Pons (tissue), 1 donor: ENCODE results near the gene GALNT2.

Source experiments
- DNase-seq: peaks from one replicate; pipeline ENCODE4 v3.0.0-alpha.2; 2016; ENCODE audit warnings: low spot score

GALNT2 gene

DNA sequence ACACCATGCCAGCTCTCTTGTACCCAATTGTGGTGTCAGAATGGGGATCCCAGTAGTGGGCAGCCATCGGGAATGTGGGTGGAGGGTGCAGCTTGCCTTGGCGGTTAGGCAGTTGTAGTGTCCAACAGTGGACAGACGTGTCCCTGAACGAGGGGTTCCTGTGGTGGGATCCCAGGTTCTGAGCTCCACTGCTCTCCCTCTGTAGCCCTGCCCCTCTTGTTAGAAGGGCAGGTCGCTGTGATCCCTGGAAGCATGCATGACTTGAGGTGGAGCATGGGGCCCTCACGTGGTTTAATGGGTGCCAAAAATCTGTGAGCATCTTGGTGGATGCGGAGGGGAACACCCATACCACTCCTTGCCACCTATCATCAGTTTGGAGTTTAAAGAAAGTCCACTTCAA, 4.3 kb downstream of the GALNT2 start:
- DNase-seq: no peak

GRCh38 chr1:230072296-230072695, 5.3 kb downstream of the GALNT2 start:
- no peak for DNase-seq

GRCh38 chr1:230072866-230073265, 5.8 kb downstream of the GALNT2 start:
- no peak for DNase-seq

DNA sequence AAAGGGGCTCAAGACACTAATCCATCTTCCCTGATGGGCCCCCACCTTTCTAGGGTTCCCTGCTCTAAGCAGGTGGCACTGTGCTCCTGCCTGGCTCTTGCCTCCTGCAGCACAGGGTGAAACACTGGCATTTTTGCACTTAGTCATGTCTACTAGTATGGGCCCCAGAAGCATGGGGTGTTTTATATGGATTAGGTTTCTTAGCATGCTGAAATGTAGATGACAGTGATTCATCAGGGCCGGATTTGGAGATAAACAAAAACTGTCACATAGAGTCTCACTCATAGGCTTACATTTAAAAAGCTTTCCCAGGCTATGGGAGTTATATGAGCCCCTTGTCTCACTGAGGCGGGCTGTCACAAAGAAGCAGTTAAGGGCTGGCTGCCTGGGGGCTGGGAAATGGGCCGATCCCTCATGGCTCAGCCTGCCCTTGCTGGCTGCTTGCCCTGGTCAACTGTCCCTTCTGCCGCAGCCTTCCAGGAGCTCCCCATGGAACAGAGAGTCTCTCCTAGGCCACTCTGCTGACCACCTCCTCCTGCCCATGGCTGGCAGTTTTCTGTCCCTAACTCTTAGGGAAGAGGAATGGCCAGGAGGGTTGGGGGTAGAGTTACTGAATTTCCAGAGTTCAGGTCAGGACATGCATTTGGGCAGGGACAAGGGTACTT, 6.5 kb downstream of the GALNT2 start:
- DNase-seq: peak; percentile 60

DNA sequence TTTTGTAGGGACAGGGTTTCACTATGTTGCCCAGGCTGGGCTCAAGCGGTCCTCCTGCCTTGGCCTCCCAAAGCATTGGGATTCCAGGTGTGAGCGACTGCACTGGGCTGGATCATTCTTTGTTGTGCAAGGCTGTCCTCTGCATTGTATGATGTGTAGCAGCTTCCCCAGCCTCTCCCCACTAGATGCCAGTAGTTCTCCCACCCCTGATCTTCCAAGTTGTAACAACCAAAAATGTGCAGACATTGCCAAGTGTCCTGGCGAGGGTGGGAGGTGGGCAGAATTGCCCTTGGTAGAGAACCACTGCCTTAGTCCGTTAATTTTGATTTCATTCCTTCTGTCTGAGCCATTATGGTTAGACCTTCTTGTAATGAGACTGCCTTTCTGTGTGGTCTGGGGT, 7.2 kb downstream of the GALNT2 start:
- DNase-seq: no peak

DNA sequence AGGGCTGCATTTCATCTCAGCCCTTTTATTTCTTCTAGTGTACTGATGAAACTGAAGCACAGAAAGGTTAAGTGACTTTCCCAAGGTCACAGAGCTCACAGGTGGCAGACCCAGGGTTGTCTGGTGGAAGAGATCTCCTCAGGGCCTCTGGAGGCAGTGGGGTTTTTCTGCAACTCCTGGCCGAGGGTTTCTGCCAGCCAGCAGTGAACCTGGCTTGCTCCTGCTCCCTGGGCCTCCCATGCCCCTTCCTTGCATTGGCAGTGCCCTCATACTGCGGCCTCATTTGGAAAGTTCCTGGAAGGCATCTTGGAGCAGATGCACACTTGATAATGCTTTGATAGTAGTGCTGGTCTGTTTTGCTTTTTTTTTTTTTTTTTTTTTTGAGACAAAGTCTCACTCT, 7.7 kb downstream of the GALNT2 start:
- no peak for DNase-seq

- DNase-seq: no peak
Measured at GRCh38 chr1:230076121-230076520, 9.1 kb downstream of the GALNT2 start.

GRCh38 chr1:230077011-230077410, 10.0 kb downstream of the GALNT2 start:
- DNase-seq: no peak

DNA sequence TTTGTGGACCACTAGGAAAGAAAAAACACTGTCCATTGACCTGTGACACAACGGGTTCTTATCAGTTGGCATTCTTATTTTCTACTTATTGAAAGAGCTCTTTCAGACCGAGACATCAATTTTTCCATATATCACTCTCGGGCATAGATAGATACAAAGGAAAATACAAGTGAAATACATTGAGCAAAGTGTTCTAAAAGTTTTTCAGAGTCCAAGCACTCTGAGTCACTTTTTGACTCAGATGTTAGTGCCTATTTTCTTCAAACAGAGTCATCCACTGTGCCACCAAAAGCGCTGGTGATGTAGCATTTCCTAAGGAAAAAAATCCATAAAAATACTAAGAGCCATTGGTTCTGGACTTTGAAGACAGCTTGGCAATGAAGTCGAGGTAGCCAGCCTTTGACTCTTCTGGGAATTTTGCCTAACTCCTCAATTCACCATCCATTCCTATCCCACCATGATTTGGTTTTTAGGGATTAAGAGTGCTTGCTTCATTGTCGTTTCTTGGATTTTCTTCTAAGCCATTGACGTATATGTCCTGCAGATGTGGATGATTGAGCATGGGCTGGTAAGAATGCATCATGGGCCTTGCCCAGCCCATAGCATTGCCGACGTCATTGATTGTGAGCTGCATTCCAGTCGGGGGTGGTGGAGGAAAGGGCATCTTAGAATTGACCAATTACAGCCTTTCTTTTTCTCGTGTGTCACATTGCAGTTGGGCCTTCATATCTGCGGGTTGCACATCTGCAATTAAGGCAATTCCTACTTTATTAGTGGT, 10.6 kb downstream of the GALNT2 start:
- no peak for DNase-seq

GRCh38 chr1:230079199-230080024, 12.4 kb downstream of the GALNT2 start:
- DNase-seq: no peak

DNA sequence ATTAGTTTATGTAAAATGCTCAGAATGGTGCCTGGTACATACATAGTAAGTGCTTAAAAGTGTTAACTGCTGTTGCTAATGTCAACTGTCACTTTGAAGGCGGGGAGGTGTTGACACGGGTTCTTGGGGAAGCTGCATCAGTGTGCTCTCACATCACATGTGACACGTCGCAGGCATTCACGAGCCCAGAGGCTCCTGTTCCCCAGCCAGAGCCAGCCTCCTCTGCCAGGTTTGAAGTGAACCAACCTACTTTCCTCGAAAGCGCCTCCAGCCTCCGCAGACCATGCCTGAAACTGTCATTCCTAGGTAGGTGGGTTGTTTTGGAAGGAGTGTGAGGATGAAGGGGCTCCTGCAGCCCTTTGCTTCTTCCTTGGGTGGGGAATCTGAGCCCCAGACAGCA, 13.8 kb downstream of the GALNT2 start:
- no peak for DNase-seq

- DNase-seq: no peak
Measured at GRCh38 chr1:230081751-230082150, 14.7 kb downstream of the GALNT2 start.

DNA sequence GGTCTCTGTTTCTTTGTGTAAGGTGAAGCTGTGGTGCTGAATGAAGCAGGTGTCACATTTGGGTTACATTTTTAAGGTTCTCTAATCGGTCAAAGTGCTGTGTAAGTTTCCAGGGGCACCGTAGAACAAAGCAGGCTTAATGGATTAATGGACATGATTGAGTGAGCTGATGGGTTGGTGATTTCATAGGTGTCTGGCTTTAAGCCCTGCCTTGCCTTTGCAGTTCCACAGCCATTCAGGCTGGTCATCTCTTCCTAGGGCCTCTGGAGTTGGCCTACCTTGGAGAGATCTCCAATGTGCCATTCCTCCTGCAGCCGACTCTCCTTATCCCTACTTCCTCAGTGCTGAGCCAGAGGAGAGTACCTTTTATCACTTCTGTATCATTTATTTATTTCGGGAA, 15.2 kb downstream of the GALNT2 start:
- no peak for DNase-seq

GRCh38 chr1:230083053-230083452, 16.0 kb downstream of the GALNT2 start:
- no peak for DNase-seq

GRCh38 chr1:230083746-230084407, 16.8 kb downstream of the GALNT2 start:
- DNase-seq: no peak

- DNase-seq: peak; percentile 28
Measured at GRCh38 chr1:230084408-230085177, 17.6 kb downstream of the GALNT2 start.

GRCh38 chr1:230085178-230085515, 18.1 kb downstream of the GALNT2 start:
- no peak for DNase-seq

DNA sequence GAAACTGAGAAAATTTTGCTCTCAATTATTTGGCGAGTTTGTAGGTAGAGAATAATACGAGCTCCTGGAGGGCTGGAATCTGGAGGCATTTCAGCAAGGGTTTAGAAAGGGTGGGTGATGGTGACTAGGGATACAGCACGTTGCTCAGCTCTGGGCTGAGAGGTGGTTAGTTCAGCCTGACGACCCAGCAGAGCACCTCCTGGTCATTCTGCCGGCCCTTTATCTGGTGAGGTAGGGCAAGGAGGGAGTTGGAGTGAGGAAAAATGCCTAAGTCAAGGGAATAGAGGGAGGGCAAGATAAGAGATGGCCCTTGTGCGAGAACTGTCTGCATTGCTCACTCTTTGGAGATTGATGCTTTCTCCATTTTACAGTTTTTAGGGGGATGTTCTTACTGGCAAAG, 19.1 kb downstream of the GALNT2 start:
- DNase-seq: no peak

DNA sequence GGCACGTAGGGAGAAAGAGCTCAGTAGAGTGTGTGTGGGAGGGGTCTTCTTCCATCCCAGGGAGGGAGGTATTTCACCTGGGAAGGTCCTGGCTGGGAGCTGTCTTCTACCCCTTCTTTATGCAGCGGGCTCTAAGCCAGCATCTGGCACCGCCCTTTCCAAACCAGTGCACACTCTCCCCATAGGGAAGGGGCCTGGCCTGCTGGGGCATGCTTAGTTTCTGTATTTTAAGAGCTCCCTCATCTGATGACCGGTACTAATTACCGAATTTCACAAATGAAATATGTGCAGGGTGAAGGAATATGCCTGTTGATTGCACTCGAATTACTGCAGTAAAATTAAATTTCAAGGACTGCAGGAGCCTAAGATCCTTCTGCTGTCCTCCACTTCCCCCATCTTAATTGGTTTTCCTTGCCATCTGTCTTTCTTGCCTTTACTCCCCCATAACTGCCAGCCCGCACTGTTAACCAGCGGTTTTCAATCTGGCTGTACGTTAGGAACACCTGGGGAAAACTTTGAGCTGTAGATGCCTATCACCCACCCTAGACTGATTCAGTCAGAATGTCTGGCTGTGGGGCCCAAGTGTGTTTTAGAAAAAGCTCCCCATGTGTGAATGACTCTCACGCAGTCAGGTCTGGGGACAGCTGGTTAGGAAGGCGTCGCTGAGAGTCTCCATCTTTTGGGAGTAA, 20.1 kb downstream of the GALNT2 start:
- no peak for DNase-seq

DNA sequence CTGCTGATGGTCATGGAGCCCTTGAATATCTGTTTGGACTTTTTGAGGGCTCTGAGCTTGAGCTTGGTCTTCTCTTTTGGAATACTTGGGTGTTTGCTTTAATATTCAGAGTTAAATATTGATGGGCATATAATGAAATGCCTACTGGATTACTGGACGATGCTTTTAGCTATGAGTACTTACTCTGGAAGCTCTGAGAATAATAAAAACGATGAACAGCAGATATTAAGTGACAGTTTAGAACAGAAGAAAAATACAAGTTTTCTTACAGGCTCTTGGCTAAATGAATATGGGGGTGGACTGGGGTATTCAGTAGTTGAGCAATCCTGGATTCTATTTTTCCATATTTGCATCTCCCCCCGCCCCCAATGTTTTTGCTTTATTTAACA, 20.7 kb downstream of the GALNT2 start:
- no peak for DNase-seq

DNA sequence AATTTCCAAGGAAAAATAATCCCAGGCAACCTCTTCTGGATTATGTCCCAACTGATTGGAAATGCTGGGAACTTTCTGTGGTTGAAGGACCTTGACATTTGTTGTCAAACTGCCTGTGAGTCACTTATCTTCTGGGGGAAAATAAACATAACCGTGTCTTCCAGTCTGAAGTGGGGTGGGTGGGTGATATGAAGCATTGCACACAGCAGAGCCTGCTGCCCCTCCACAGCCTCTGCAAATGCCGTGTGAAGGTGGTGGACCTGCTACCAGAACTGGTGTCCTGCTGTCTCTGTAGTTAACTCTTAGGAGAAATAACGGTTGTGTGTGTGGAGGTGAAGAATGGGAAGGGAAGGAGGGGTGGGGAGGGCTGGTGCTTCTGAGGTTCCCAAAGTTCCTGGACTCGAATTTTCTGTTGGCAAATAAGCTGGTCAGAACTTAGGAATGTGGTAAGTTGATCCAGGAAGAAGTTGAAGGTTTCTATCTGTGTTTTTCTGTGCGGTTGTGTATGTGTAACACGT, 23.2 kb downstream of the GALNT2 start:
- DNase-seq: no peak
